DMS53 treated with DMSO at 0.1 percent for 48 hours (cell line): ENCODE results near the gene NPFFR1.
A peak's percentile ranks its signal among the peaks of the same experiment; 100 is the strongest.

Experiments
- DNase-seq: peaks from one replicate; lab custom pipeline; 2025; ENCODE audit not compliant: unreplicated experiment; lab: John Stamatoyannopoulos, UW

The NPFFR1 gene

GRCh38 chr10:70289739-70290138, 5.9 kb upstream of the NPFFR1 start:
- no peak for DNase-seq

- no peak for DNase-seq
These were observed 2.8 kb upstream of the NPFFR1 start for GRCh38 chr10:70286616-70287015.

GRCh38 chr10:70285476-70285831, 1.6 kb upstream of the NPFFR1 start:
- DNase-seq = no peak

GRCh38 chr10:70284542-70285475, 1.0 kb upstream of the NPFFR1 start:
- DNase-seq = no peak

GRCh38 chr10:70283071-70283444, 746 bp downstream of the NPFFR1 start:
- no peak for DNase-seq

- no peak for DNase-seq
These were observed 2.2 kb downstream of the NPFFR1 start for GRCh38 chr10:70281609-70282008.

- no peak for DNase-seq
These were observed 3.7 kb downstream of the NPFFR1 start for GRCh38 chr10:70280099-70280498.

GRCh38 chr10:70277396-70278030, 6.3 kb downstream of the NPFFR1 start:
- no peak for DNase-seq

- DNase-seq = no peak
These were observed 9.2 kb downstream of the NPFFR1 start for GRCh38 chr10:70274643-70275042.

- peak; percentile 34 for DNase-seq
These were observed 10.9 kb downstream of the NPFFR1 start for GRCh38 chr10:70272925-70273316.

GRCh38 chr10:70271996-70272924, 11.5 kb downstream of the NPFFR1 start:
- no peak for DNase-seq

GRCh38 chr10:70270952-70271351, 12.9 kb downstream of the NPFFR1 start:
- DNase-seq = no peak

GRCh38 chr10:70269741-70270140, 14.1 kb downstream of the NPFFR1 start:
- DNase-seq = no peak

GRCh38 chr10:70268376-70268775, 15.4 kb downstream of the NPFFR1 start:
- DNase-seq = no peak

- DNase-seq = no peak
These were observed 16.5 kb downstream of the NPFFR1 start for GRCh38 chr10:70267161-70267933.

GRCh38 chr10:70266701-70267100, 17.1 kb downstream of the NPFFR1 start:
- DNase-seq = no peak

- no peak for DNase-seq
These were observed 17.7 kb downstream of the NPFFR1 start for GRCh38 chr10:70266056-70266455.

- DNase-seq = peak; percentile 76
These were observed 18.6 kb downstream of the NPFFR1 start for GRCh38 chr10:70265032-70265689.

- no peak for DNase-seq
These were observed 23.1 kb downstream of the NPFFR1 start for GRCh38 chr10:70260734-70261133.

GRCh38 chr10:70260259-70260658, 23.5 kb downstream of the NPFFR1 start:
- no peak for DNase-seq
